ENCODE results near the gene RALGPS1.

DNA sequence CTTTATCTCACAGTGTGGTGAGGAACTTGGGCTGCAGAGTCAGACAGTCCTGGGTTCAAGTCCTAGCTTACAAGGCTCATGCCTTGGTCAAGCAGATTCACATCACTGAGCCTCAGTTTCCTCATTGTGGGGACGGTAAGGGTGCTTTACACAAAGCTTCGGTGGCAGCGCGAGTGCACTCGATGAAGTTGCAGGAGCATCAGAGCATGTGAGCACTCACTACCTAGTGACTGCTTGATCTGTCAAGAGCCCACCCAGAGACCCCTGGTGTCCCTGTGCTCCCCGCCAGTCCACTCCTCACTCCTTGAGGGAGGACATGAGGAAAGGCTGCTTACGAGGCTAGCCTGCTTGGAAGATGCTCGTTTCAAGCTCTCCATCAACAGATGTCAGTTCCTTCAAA, 293.8 kb downstream of the RALGPS1 start:
- TF ChIP-seq EZH2 (IDR thresholded peaks at IDR 0.05) (no peak), CTCF (IDR thresholded peaks at IDR 0.05) (no peak), EZH2phosphoT487 (IDR thresholded peaks at IDR 0.05) (no peak)
